ENCODE measurements around the gene ZC2HC1C.
"Not testable (repeated sequence)": the region's sequence is repeated elsewhere in the genome, so short reads cannot be mapped to it uniquely, and the experiment has no call there.

ZC2HC1C gene

DNA sequence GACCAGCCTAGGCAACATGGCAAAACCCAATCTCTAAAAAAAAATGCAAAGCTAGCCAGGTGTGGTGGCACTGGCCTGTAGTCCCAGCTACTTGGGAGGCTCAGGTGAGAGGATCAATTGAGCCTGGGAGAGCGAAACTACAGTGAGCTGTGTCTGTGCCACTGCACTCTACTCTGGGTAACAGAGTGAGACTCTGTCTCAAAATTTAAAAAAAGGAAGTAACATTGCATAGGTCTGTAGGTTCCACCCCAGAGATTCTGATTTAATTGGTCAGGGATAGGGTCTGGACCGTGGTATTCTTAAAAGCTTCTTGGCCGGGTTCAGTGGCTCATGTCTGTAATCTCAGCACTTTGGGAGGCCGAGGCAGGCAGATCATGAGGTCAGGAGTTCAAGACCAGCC is 26.2 kb downstream of the ZC2HC1C start:
- no peak for DNase-seq (ENCODE audit: low read depth)

DNA sequence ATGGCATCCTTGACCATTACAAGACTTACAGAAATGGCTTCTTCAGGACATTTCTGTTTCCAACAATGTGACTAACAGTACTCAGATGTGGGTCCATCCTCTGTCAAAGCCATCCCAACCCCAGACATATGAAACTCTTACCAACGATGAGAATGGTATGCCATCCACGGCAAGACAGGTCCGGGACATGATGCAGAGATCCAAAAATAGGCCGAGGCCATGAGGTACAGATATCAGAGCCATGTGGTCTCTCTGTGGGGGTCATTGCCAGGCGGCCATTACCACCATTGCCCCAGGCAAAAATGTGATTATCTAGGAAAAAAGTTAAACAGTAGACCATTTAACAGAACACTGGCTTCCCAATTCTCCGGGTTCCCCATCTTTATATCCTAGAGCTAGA is 27.5 kb downstream of the ZC2HC1C start:
- DNase-seq (ENCODE audit: low read depth): no peak

DNA sequence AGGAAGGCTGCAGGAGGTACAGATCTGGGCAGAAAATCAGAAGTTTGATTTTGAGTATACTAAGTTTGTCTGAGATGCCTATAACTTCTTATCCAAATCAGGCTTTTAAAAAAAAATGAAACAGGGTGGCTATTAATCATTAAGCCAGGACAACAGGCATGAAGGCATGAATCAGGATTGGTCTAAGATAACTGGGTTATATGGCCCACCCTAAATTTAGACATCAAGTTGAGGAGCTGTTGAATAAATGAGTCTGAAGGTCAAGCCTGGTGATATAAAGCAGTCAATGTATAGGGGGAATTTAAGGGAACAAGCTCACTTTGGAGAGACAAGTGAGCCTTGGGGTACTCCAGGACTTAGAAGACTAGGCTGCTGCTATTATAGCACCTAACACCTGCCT is 28.8 kb downstream of the ZC2HC1C start:
- DNase-seq (ENCODE audit: low read depth): no peak

DNA sequence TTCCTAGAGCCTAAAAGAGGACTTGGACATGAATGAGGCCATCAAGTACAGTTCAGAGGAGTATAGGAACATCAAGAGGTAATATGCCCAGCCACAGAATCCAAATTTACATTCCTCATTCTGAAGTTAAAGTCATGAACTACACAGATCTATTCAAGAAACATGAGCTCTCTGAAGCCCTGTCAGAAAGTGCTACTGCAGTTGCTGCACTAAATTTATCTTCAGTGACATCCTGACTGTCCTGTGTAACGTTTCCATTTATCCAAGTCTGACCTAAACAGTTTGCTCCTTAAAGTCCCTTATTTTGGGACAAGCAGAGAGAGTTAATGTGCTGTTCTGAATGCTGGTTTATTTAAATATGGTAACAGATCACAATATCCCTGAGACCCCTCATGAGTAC is 29.2 kb downstream of the ZC2HC1C start:
- no peak for DNase-seq (ENCODE audit: low read depth)

DNA sequence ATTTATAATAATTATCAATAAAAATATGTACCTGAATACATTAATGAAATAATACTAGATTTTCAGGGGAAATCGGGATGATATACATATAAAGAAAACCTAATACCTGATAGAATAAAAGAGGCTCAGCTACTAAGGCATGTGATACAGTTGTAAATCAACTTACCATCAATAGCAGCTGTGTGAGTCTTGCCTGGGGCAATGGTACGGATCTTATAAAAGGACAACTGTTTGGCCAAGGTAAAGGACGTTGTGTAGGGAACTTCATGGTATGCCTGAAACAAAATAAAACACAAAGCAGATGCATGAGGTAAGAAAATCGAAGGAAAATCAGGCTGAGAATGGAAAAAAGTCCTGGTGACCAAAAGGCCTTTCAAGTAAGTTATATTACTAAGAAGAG is 32.0 kb downstream of the ZC2HC1C start:
- no peak for DNase-seq (ENCODE audit: low read depth)

DNA sequence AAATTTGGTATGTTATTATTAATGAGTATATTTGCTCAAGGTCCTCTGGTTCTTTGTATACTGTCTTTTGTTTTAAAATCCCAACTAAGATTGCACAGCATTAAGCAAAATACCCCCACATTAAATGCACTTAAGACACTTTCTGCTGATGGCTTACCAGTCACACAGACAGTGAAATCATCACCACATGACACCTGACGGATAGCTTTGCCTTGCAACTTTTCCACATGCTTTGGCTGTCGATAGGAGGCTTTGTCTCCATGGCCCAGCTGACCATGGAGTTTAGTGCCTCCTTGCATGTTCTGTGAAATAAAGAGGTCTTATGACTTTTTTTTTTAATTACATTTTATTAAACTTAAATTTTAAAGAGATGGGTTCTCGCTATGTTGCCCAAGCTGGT is 37.7 kb downstream of the ZC2HC1C start:
- no peak for DNase-seq (ENCODE audit: low read depth)

DNA sequence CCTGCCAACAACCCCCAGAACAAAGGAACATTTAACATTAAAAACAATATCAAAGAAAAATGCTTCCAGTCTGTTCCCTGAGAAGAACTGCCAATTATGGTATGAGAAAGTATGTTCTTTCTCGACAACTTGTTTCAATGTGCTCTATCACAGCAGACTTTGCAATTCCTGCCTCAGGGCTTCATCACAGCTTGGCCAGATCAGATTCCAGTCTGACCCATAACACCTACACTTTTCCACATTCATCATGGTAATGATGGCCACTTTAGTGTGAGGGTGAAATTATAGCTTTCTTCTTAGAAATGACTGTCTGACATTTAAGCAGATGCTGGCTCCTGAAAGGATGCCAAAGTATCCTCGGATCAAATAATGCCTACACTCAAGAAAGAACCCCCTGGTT is 40.4 kb downstream of the ZC2HC1C start:
- DNase-seq (ENCODE audit: low read depth): no peak

DNA sequence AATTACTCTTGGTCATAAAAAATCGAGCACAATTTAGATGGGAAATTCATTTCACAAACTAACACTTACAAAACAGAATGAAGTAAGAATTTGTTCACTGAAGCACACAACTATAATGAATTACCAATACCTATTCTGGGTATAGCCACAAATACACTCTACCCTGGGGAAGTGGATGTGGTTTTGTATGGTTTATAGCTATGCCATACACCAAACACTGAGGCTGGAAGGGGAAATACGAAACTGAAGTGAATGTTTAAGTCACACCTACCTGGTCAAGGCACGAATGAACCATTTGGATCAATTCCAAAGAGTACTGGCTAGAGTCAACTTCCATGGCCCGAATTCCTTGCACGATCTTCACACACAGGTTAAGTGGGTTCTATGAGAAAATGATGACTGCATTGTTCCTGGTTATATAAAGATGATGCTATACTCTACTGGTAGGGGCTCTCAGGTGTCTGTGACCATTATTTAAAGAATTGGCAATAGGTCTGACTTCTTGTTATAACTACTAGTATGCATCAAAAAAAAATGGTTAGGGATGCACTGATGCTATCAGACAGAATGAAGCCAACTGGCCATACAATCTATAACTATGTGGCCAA is 44.6 kb downstream of the ZC2HC1C start:
- DNase-seq (ENCODE audit: low read depth): no peak

DNA sequence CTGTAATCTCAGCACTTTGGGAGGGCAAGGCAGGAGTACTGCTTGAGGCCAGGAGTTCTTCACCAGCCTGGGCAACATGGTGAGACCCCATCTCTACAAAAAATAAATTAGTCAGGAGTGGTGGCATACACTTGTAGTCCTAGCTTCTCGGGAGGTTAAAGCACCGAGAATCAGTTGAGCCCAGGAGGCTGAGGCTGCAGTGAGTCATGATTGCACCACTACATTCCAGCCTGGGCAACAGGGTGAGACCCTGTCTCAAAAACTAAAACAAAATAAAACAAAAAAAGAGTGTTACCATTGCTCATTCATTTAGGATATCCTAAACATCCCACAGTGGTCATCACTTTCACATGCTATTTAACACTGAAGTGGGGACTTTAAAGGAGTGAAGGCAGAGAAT is 49.6 kb downstream of the ZC2HC1C start:
- no peak for DNase-seq (ENCODE audit: low read depth)

DNA sequence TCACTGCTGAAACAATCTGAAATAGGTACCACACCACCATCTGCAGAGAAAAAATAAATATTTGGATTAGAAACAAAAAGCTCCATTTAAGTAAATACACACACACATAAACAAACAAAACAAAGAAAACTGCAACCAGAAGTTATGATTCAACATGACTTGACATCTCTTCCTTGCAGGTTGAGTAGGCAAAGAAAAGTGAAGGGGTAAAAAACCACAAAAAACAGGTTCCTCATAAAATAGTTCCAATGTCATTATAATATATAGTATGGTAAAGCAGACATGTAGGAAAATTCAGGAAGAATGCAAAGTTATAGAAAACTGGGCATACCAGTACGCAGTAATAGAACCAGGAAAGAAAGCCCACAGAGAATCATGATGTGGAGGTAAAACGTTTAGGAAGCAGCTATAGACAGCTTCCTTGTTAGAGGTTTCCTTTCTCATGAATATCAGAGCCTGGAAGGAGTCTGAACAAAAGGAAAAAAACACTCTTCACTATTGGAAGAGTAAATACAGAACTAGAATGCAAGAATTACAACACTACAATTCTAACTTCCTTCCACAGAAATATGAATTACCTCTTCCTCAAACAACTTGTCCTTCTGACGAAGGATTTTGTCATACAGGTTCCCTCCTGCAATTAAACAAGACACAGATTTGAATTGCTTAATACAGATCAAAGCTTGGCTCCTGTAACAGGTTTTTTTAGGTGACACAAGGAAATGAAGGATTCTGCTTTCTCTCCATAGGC is 51.3 kb downstream of the ZC2HC1C start:
- DNase-seq (ENCODE audit: low read depth): no peak

DNA sequence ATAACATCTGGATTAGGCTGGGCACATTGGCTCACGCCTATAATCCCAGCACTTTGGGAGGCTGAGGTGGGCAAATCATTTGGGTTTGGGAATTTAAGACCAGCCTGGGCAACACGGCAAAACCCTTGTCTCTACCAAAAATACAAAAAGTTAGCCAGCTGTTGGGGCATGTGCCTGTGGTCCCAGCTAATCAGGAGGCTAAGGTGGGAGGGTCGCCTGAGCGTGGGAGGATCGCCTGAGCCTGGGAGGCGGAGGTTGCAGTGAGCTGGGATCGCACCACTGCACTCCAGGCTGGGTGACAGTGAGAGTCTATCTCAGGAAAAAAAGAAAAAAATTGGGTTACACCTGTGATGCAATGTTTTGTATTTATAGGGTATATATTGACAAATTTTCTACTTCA is 52.1 kb downstream of the ZC2HC1C start:
- no peak for DNase-seq (ENCODE audit: low read depth)

DNA sequence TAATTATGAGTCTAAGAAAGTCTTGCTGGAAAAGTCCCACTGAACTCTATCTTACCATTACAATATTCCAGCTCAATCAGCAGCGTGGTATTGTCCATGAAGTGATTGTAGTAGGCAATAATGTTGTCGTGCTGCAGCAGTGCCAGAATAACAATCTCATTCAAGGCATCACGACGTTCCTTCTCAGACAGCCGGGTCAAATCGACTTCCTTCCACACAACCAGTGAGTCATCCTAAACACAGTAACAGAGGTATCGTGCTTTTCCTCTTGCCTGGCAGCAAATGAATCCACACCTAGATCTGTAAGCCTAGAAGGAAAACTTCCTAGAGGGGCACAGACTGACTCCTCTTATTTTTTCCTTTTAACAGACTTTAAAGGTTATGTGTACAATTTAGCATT is 54.5 kb downstream of the ZC2HC1C start:
- peak; percentile 56 for DNase-seq (ENCODE audit: low read depth)

DNA sequence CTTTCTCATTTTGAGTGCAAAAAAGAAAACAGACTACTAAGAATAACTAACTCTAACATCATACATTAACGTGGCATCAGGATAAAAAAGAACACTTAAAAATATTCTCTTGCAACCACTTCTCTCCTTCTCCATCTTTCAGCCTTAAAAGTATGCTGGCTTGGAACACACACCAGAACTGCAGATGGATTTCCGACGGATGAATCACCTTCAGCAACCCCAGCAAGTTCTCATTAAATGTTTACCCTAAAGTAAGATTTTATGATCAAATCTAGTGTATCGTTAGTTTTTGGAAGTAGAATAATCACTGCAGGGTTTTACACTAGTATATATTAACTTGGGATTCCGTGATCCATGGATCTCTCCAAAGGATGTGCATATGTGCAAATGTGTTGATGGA is 56.2 kb downstream of the ZC2HC1C start:
- DNase-seq (ENCODE audit: low read depth): peak; percentile 77

DNA sequence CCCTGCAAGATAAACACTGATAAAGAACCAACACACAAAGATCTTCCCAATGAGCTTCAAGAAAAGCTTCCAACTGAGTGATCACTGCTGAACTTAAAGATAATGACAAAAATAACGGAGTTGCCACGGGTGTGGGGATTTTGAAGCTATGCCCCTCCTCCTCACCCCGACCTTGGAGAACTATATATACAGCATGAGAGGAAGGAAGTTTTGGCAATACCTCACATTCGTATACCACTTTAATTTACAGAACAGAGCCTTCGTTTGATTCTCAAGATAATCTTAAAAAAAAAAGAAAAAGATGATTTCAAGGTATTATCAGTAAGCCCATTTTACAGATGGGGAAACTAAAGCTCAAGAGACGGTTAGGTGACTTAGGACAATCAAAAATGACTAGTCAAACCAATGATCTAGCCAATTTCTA is 56.7 kb downstream of the ZC2HC1C start:
- DNase-seq (ENCODE audit: low read depth): no peak

DNA sequence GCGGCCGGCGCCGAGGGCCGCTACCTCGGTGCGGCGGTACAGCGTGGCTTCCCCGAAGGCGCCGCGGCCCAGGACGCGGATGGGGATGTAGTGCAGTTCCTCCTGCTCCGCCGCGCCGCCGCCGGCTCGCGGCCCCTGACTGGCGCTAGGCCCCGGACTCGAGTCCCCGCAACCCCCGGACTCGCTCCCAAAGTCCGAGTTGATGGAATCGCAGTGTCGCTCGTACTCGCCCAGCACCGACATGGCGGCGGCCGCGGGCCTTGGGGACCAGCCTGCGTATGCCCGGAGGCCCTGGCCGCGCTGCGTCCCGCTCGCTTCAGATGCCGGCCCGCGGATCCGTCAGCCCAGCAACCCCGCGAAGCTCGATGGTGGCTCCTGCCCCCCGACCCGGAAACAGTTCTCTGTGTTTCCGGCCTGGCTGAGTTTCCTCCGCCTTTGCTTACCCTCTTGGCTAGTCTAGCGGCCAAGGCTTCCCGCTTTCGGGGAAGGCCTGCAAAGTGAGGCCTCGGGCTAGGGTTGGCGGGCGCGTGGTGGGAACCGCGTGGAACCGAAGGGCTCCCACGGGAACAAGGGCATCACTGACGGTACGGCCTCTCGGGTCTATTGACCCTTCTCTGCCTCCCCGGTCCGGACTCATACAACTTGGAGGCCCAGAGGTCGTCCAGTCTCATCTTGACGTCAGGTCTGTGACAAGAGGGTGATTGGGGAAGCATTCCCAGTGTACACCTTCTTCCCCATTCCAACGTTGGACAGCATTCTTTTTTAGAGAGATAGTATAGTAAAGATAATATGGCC is 57.4 kb downstream of the ZC2HC1C start, which contains the start of gene NEK9:
NEK9 (minus strand) TSS at position 370 of the 795 bp plus-strand sequence; CDS start at position 243, 127 bp downstream.
- DNase-seq (ENCODE audit: low read depth): peak; percentile 84

DNA sequence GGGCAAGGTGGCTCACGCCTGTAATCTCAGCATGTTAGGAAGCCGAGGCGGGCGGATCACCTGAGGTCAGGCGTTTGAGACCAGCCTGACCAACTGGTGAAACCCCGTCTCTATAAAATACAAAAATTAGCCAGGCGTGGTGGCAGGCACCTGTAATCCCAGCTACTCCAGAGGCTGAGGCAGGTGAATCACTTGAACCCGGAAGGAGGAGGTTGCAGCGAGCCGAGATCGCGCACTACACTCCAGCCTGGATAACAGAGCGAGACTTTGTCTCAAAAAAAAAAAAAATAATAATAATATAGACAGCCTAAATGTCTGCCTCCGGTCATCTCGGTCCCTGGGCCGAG is 58.0 kb downstream of the ZC2HC1C start:
- not testable (repeated sequence) for DNase-seq (ENCODE audit: low read depth)

DNA sequence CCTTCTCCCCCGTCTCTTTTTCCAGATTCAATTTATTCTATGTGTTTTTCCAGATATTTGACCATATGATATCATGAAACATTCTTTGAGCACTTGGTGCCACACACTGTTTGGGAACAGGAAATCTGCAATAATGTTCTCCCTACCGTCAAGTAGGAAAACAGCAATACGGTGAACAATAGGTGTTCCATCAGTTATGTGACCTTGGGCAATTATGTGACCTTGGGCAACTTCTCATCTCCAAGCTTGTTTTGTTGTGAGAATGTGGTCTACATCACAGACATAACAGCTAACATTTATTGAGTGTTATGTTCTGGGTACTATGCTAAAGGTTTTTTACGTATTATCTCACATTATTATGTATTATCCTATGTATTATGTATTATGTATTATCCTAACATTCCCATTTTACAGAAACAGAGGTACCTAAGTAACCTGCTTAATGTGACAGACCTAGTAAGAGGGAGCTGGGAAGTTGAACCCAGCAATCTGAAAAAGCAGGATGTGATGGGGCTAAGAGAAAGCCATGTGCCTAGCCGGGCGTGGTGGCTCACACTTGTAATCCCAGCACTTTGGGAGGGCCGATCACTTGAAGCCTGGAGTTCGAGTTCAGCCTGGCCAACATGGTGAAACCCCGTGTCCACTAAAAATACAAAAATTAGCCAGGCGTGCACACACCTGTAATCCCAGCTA is 58.6 kb downstream of the ZC2HC1C start:
- DNase-seq (ENCODE audit: low read depth): no peak

DNA sequence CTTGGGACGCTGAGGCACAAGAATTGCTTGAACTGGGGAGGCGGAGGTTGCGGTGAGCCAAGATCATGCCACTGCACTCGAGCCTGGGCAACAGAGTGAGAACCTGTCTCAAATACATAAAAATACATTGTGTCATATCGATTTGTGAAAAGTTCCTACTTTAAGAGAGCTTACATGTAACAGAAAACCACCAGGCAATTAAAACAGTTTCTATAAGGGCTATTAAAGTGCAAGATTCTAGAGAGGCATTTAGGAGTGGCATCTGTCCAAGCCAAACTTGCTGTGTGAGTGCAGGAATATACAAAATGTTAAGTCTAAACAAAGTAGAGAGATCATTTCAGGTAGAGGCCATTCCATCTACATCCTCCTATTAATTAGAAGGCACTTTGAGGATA is 59.2 kb downstream of the ZC2HC1C start:
- DNase-seq (ENCODE audit: low read depth): no peak

Measured in fibroblast of gingiva (primary cell).